HEK293 (cell line): ENCODE measurements around the gene ZNF608.

ENCODE experiments used
- CTCF ChIP-seq: fragments of 450-650 bp; formaldehyde crosslinking; IDR thresholded peaks from 2 replicates; pipeline ENCODE4 v1.5.1; 2016; ENCODE audit warnings: missing biosample characterization, missing genetic modification characterization
- IKZF3 ChIP-seq: fragments of 450-650 bp; IDR thresholded peaks from 2 replicates; pipeline ENCODE4 v1.5.0; 2018; ENCODE audit warnings: missing biosample characterization, mild to moderate bottlenecking, missing genetic modification characterization, moderate library complexity
- PATZ1 ChIP-seq: fragments of 450-650 bp; formaldehyde crosslinking; IDR thresholded peaks from 2 replicates; pipeline ENCODE4 v1.5.1; 2016; ENCODE audit warnings: missing biosample characterization, missing genetic modification characterization
- REPIN1 ChIP-seq: fragments of 450-650 bp; formaldehyde crosslinking; IDR thresholded peaks from 2 replicates; pipeline ENCODE4 v1.5.1; 2017; ENCODE audit warnings: missing biosample characterization, missing genetic modification characterization, low read depth
- SALL2 ChIP-seq: fragments of 450-650 bp; formaldehyde crosslinking; IDR thresholded peaks from 2 replicates; pipeline ENCODE4 v1.5.0; 2017; ENCODE audit warnings: missing biosample characterization, mild to moderate bottlenecking, missing genetic modification characterization, borderline replicate concordance
- TCF7L2 ChIP-seq: IDR thresholded peaks from 2 replicates; pipeline ENCODE4 v1.6.1; 2011; ENCODE audit warnings: low read depth, mild to moderate bottlenecking, inconsistent platforms, low read length, moderate library complexity, borderline replicate concordance
- TRIM28 ChIP-seq: IDR thresholded peaks from 2 replicates; pipeline ENCODE4 v1.6.1; 2011; ENCODE audit warnings: low read length, control low read depth, borderline replicate concordance
- YY1 ChIP-seq: fragments of 450-650 bp; formaldehyde crosslinking; IDR thresholded peaks from 2 replicates; pipeline ENCODE4 v1.5.1; 2018; ENCODE audit warnings: missing biosample characterization, missing genetic modification characterization
- ZBTB1 ChIP-seq: fragments of 450-650 bp; formaldehyde crosslinking; IDR thresholded peaks from 2 replicates; pipeline ENCODE4 v1.5.1; 2016; ENCODE audit warnings: missing biosample characterization, missing genetic modification characterization
- ZBTB48 ChIP-seq: fragments of 450-650 bp; formaldehyde crosslinking; IDR thresholded peaks from 2 replicates; pipeline ENCODE4 v1.5.1; 2016; ENCODE audit warnings: missing biosample characterization, missing genetic modification characterization
- ZBTB49 ChIP-seq: fragments of 450-650 bp; formaldehyde crosslinking; IDR thresholded peaks from 2 replicates; pipeline ENCODE4 v1.5.1; 2016; ENCODE audit warnings: missing biosample characterization, missing genetic modification characterization, low read depth
- ZFP3 ChIP-seq: fragments of 450-650 bp; formaldehyde crosslinking; IDR thresholded peaks from 2 replicates; pipeline ENCODE4 v1.5.1; 2016; ENCODE audit warnings: low read depth, missing biosample characterization, missing genetic modification characterization
- ZNF18 ChIP-seq: fragments of 450-650 bp; formaldehyde crosslinking; IDR thresholded peaks from 2 replicates; pipeline ENCODE4 v1.5.1; 2016; ENCODE audit warnings: missing biosample characterization, missing genetic modification characterization
- ZNF184 ChIP-seq: fragments of 450-650 bp; IDR thresholded peaks from 2 replicates; pipeline ENCODE4 v1.5.1; 2018; ENCODE audit warnings: missing biosample characterization, mild to moderate bottlenecking, missing genetic modification characterization
- ZNF2 ChIP-seq: fragments of 450-650 bp; formaldehyde crosslinking; IDR thresholded peaks from 2 replicates; pipeline ENCODE4 v1.5.1; 2016; ENCODE audit warnings: missing biosample characterization, missing genetic modification characterization
- ZNF214 ChIP-seq: fragments of 450-650 bp; formaldehyde crosslinking; IDR thresholded peaks from 2 replicates; pipeline ENCODE4 v1.5.1; 2017; ENCODE audit warnings: missing biosample characterization, mild to moderate bottlenecking, missing genetic modification characterization, borderline replicate concordance
- ZNF248 ChIP-seq: fragments of 450-650 bp; formaldehyde crosslinking; IDR thresholded peaks from 2 replicates; pipeline ENCODE4 v1.5.1; 2017; ENCODE audit warnings: missing biosample characterization, missing genetic modification characterization
- ZNF335 ChIP-seq: fragments of 450-650 bp; formaldehyde crosslinking; conservative IDR thresholded peaks from 2 replicates; pipeline ENCODE4 v1.5.1; 2016; ENCODE audit warnings: missing biosample characterization, missing genetic modification characterization
- ZNF354C ChIP-seq: fragments of 450-650 bp; formaldehyde crosslinking; IDR thresholded peaks from 2 replicates; pipeline ENCODE4 v1.5.1; 2016; ENCODE audit warnings: missing biosample characterization, missing genetic modification characterization, low read depth, borderline replicate concordance
- ZNF473 ChIP-seq: fragments of 450-650 bp; formaldehyde crosslinking; IDR thresholded peaks from 2 replicates; pipeline ENCODE4 v1.5.1; 2017; ENCODE audit warnings: missing biosample characterization, missing genetic modification characterization
- ZNF510 ChIP-seq: fragments of 450-650 bp; formaldehyde crosslinking; IDR thresholded peaks from 2 replicates; pipeline ENCODE4 v1.5.1; 2018; ENCODE audit warnings: mild to moderate bottlenecking, missing genetic modification characterization, missing biosample characterization; ENCODE audit not compliant: insufficient replicate concordance
- ZNF514 ChIP-seq: fragments of 450-650 bp; formaldehyde crosslinking; IDR thresholded peaks from 2 replicates; pipeline ENCODE4 v1.5.1; 2016; ENCODE audit warnings: missing biosample characterization, missing genetic modification characterization
- ZNF639 ChIP-seq: fragments of 450-650 bp; formaldehyde crosslinking; IDR thresholded peaks from 2 replicates; pipeline ENCODE4 v1.5.1; 2016; ENCODE audit warnings: missing biosample characterization, missing genetic modification characterization
- ZNF670 ChIP-seq: fragments of 450-650 bp; formaldehyde crosslinking; IDR thresholded peaks from 2 replicates; pipeline ENCODE4 v1.5.1; 2016; ENCODE audit warnings: missing biosample characterization, missing genetic modification characterization, low read depth
- ZNF76 ChIP-seq: fragments of 450-650 bp; formaldehyde crosslinking; IDR thresholded peaks from 2 replicates; pipeline ENCODE4; 2016; ENCODE audit warnings: low read depth, missing biosample characterization, missing genetic modification characterization, borderline replicate concordance
- ZNF768 ChIP-seq: fragments of 450-650 bp; formaldehyde crosslinking; IDR thresholded peaks from 2 replicates; pipeline ENCODE4 v1.5.1; 2018; ENCODE audit warnings: missing biosample characterization, mild to moderate bottlenecking, missing genetic modification characterization
- ZNF792 ChIP-seq: fragments of 450-650 bp; formaldehyde crosslinking; IDR thresholded peaks from 2 replicates; pipeline ENCODE4 v1.5.1; 2016; ENCODE audit warnings: missing biosample characterization, missing genetic modification characterization
- ZNF843 ChIP-seq: fragments of 450-650 bp; formaldehyde crosslinking; IDR thresholded peaks from 2 replicates; pipeline ENCODE4 v1.5.1; 2016; ENCODE audit warnings: missing biosample characterization, missing genetic modification characterization
- ZSCAN16 ChIP-seq: fragments of 450-650 bp; formaldehyde crosslinking; IDR thresholded peaks from 2 replicates; pipeline ENCODE4 v1.5.1; 2016; ENCODE audit warnings: missing biosample characterization, missing genetic modification characterization
- ZSCAN23 ChIP-seq: fragments of 450-650 bp; formaldehyde crosslinking; IDR thresholded peaks from 2 replicates; pipeline ENCODE4 v1.5.1; 2016; ENCODE audit warnings: missing biosample characterization, missing genetic modification characterization

Gene ZNF608

GRCh38 chr5:124744170-124744971 lies 2.1 kb downstream of the ZNF608 start (continued):
- TF ChIP-seq ZNF354C (no peak), ZNF843 (no peak), ZSCAN23 (tag by site-specific recombination) (no peak), ZNF510 (tag by site-specific recombination) (no peak), ZFP3 (no peak), ZNF18 (peak; percentile 42; the same call in 1 of the 2 replicates), TRIM28 (no peak), ZNF473 (tag by site-specific recombination) (no peak), ZNF792 (tag by site-specific recombination) (no peak), ZNF248 (no peak), IKZF3 (tag by site-specific recombination) (no peak), ZBTB1 (no peak), ZNF214 (tag by site-specific recombination) (no peak), TCF7L2 (no peak), YY1 (no peak), CTCF (peak; percentile 84), ZBTB49 (tag by site-specific recombination) (no peak), ZSCAN16 (tag by site-specific recombination) (no peak; the same call in 1 of the 2 replicates), ZNF670 (tag by site-specific recombination) (no peak), ZNF184 (tag by site-specific recombination) (no peak), ZBTB48 (tag by site-specific recombination) (peak; percentile 55; the same call in 1 of the 2 replicates), PATZ1 (tag by site-specific recombination) (peak; percentile 88), ZNF335 (tag by site-specific recombination) (peak; percentile 67), ZNF514 (tag by site-specific recombination) (no peak), REPIN1 (tag by site-specific recombination) (no peak), SALL2 (no peak), ZNF639 (tag by site-specific recombination) (no peak), ZNF2 (tag by site-specific recombination) (peak; percentile 65), ZNF768 (tag by site-specific recombination) (no peak), ZNF76 (tag by site-specific recombination) (peak; percentile 60; the same call in 1 of the 2 replicates)
